ENCODE results near the gene TENM3. TPM values are rescaled to one million over a fixed set of nuclear protein-coding genes. Genes with fewer than 3 reads are reported as not detected.

Gene TENM3
- polyA plus RNA-seq, 1 of the 3 experiments (the other 2 are of a cell fraction), result 10.4 TPM

- no peak for TF ChIP-seq USF2 (IDR thresholded peaks at IDR 0.05; ENCODE audit: borderline replicate concordance, low read depth, low read length)
- TF ChIP-seq FOXM1 (IDR thresholded peaks at IDR 0.05; ENCODE audit: low read depth), result no peak
- TF ChIP-seq SIN3A (IDR thresholded peaks at IDR 0.05; ENCODE audit: borderline replicate concordance, low read depth, low read length), result no peak
- no peak for TF ChIP-seq NRF1 (IDR thresholded peaks at IDR 0.05; ENCODE audit: low read depth, low read length)
- TF ChIP-seq RAD21 (IDR thresholded peaks at IDR 0.05; ENCODE audit: low read length), result no peak
- TF ChIP-seq EZH2phosphoT487 (IDR thresholded peaks at IDR 0.05; ENCODE audit: borderline replicate concordance, low read depth), result no peak
- no peak for TF ChIP-seq FOSL2 (IDR thresholded peaks at IDR 0.05; ENCODE audit: borderline replicate concordance, low read depth)
- no peak for TF ChIP-seq YY1 (IDR thresholded peaks at IDR 0.05; ENCODE audit: low read depth)
- no peak for TF ChIP-seq TEAD4 (IDR thresholded peaks at IDR 0.05; ENCODE audit: borderline replicate concordance, insufficient read depth)
- no peak for TF ChIP-seq RXRA (IDR thresholded peaks at IDR 0.05; ENCODE audit: borderline replicate concordance, low read depth)
- no peak for TF ChIP-seq MEF2A (IDR thresholded peaks at IDR 0.05; ENCODE audit: borderline replicate concordance, low read depth)
- no peak for TF ChIP-seq IRF3 (IDR thresholded peaks at IDR 0.05; ENCODE audit: low read depth, low read length)
- TF ChIP-seq MXI1 (IDR thresholded peaks at IDR 0.05; ENCODE audit: low read depth, low read length), result peak; percentile 76; the same call in 1 of the 2 replicates
- no peak for TF ChIP-seq GABPA (IDR thresholded peaks at IDR 0.05; ENCODE audit: low read depth)
- no peak for TF ChIP-seq TAF1 (IDR thresholded peaks at IDR 0.05; ENCODE audit: borderline replicate concordance, low read depth, low read length)
- TF ChIP-seq RCOR1 (IDR thresholded peaks at IDR 0.05; ENCODE audit: low read length), result 0 out of 2 replicates have a peak, but pooled peaks have one; percentile 21
Measured at GRCh38 chr4:182212211-182212761, 30.9 kb upstream of the TENM3 start (continued).

GRCh38 chr4:182213004-182213403 lies 30.2 kb upstream of the TENM3 start:
- Histone ChIP-seq H3K27me3 (ENCODE audit: insufficient read depth) (no peaks in the 10 kb centered on the region), H3K27ac (ENCODE audit: low read depth in 2 of 2, low read length in 1 of 2) (no peak overlapping the region), H3K9me3 (no peaks in the 10 kb centered on the region), H3K9me2 (no peaks in the 10 kb centered on the region), H4K20me1 (ENCODE audit: insufficient read depth) (no peaks in the 10 kb centered on the region), H3K4me1 (ENCODE audit: control insufficient read depth in 1 of 2, insufficient read depth in 2 of 2, low read depth in 1 of 2, low read length in 1 of 2) (peaks cover 0 to 7% of the 10 kb centered on the region in 2 experiments; a peak in 2 of 4 replicates), H2AFZ (ENCODE audit: low read depth) (no peak overlapping the region), H3K36me3 (replicated peaks in 1 of 2; ENCODE audit: control insufficient read depth in 1 of 2, insufficient read depth in 2 of 2, low read length in 1 of 2) (no peaks in the 10 kb centered on the region), H3K4me2 (no peak overlapping the region), H3F3A (replicated peaks; ENCODE audit: insufficient read depth) (no peaks in the 10 kb centered on the region), H3K9ac (no peak overlapping the region), H3K4me3 (ENCODE audit: low read depth in 2 of 2, low read length in 1 of 2) (no peak overlapping the region), H3K79me2 (ENCODE audit: insufficient read depth) (no peaks in the 10 kb centered on the region)
- WGBS (ENCODE audit: low lambda C conversion rate), result 95% methylated on average over 1 of the region's 1 CpG
- no peak for DNase-seq
- CTCF ChIA-PET, result no interaction called here
- POLR2A ChIA-PET, result no interaction called here
- TF ChIP-seq ELF1 (IDR thresholded peaks at IDR 0.05), result no peak
- TF ChIP-seq TCF12 (IDR thresholded peaks at IDR 0.05), result no peak
- TF ChIP-seq NFIC (IDR thresholded peaks at IDR 0.05; ENCODE audit: borderline replicate concordance), result no peak
- TF ChIP-seq RXRA (IDR thresholded peaks at IDR 0.05; ENCODE audit: borderline replicate concordance, low read depth), result no peak
